Activated T-cell treated with anti-CD3 and anti-CD28 coated beads, Interleukin-2, amount 50 U/mL, for 24 hours (primary cell): Measurements from ENCODE around the gene ABCG4.

Experiments
- DNase-seq: peaks from one replicate; pipeline ENCODE4 v3.0.0-alpha.2; 2020
- H3K27ac Mint-ChIP-seq: 2 replicates; pipeline ENCODE4 v1.8.0; 2020; ENCODE audit warnings: mild to moderate bottlenecking, mixed read lengths
- H3K27me3 Mint-ChIP-seq: 2 replicates; pipeline ENCODE4 v1.8.0; 2020; ENCODE audit warnings: mixed read lengths
- H3K36me3 Mint-ChIP-seq: 2 replicates; pipeline ENCODE4 v1.8.0; 2020; ENCODE audit warnings: low read depth, mixed read lengths
- H3K4me1 Mint-ChIP-seq: 2 replicates; pipeline ENCODE4 v1.8.0; 2020; ENCODE audit warnings: low read depth, mixed read lengths
- H3K4me3 Mint-ChIP-seq: 2 replicates; pipeline ENCODE4 v1.8.0; 2020; ENCODE audit warnings: mild to moderate bottlenecking, moderate library complexity, mixed read lengths
- H3K9me3 Mint-ChIP-seq: 2 replicates; pipeline ENCODE4 v1.8.0; 2020; ENCODE audit warnings: mixed read lengths

ABCG4 gene

GRCh38 chr11:119110439-119110838, 38.4 kb upstream of the ABCG4 start:
- no peaks in the 10 kb centered on the region for H3K27me3 Mint-ChIP-seq

GRCh38 chr11:119111361-119111925, 37.4 kb upstream of the ABCG4 start:
- Mint-ChIP-seq H3K27ac (peak overlapping the region; percentile 1), H3K36me3 (peaks cover 89% of the 10 kb centered on the region), H3K27me3 (no peaks in the 10 kb centered on the region), H3K4me1 (peaks cover 56% of the 10 kb centered on the region), H3K4me3 (no peak overlapping the region), H3K9me3 (no peaks in the 10 kb centered on the region)
- no peak for DNase-seq

More at GRCh38 chr11:119110439-119110838, 38.4 kb upstream of the ABCG4 start:
- peaks cover 56% of the 10 kb centered on the region for H3K4me1 Mint-ChIP-seq
- peak overlapping the region; percentile 37 for H3K27ac Mint-ChIP-seq
- H3K36me3 Mint-ChIP-seq, result peaks cover 79% of the 10 kb centered on the region
- H3K9me3 Mint-ChIP-seq, result no peaks in the 10 kb centered on the region
- DNase-seq, result no peak
- no peak overlapping the region for H3K4me3 Mint-ChIP-seq

GRCh38 chr11:119112314-119113020, 36.4 kb upstream of the ABCG4 start:
- peaks cover 52% of the 10 kb centered on the region for H3K4me1 Mint-ChIP-seq
- H3K4me3 Mint-ChIP-seq, result no peak overlapping the region
- H3K27ac Mint-ChIP-seq, result peak overlapping the region; percentile 55
- H3K9me3 Mint-ChIP-seq, result no peaks in the 10 kb centered on the region
- no peaks in the 10 kb centered on the region for H3K27me3 Mint-ChIP-seq
- DNase-seq, result no peak
- peaks cover 97% of the 10 kb centered on the region for H3K36me3 Mint-ChIP-seq

- Mint-ChIP-seq H3K4me3 (no peak overlapping the region), H3K36me3 (peaks cover 98% of the 10 kb centered on the region), H3K9me3 (no peaks in the 10 kb centered on the region), H3K4me1 (peaks cover 46% of the 10 kb centered on the region), H3K27ac (peak overlapping the region; percentile 60), H3K27me3 (no peaks in the 10 kb centered on the region)
- no peak for DNase-seq
These were observed 35.1 kb upstream of the ABCG4 start for GRCh38 chr11:119113716-119114115.

GRCh38 chr11:119114351-119114750, 34.5 kb upstream of the ABCG4 start:
- H3K27me3 Mint-ChIP-seq, result no peaks in the 10 kb centered on the region
- H3K9me3 Mint-ChIP-seq, result no peaks in the 10 kb centered on the region
- H3K4me3 Mint-ChIP-seq, result no peak overlapping the region
- H3K4me1 Mint-ChIP-seq, result peaks cover 40% of the 10 kb centered on the region
- peaks cover 93% of the 10 kb centered on the region for H3K36me3 Mint-ChIP-seq
- H3K27ac Mint-ChIP-seq, result peak overlapping the region; percentile 91
- no peak for DNase-seq

- Mint-ChIP-seq H3K4me1 (peaks cover 37% of the 10 kb centered on the region), H3K27ac (peak overlapping the region; percentile 91), H3K4me3 (peak overlapping the region; percentile 71), H3K36me3 (peaks cover 80% of the 10 kb centered on the region), H3K9me3 (no peaks in the 10 kb centered on the region), H3K27me3 (no peaks in the 10 kb centered on the region)
- DNase-seq, result peak; percentile 60
These were observed 33.2 kb upstream of the ABCG4 start for GRCh38 chr11:119115484-119116234.

GRCh38 chr11:119116235-119116594, 32.6 kb upstream of the ABCG4 start:
- H3K4me3 Mint-ChIP-seq, result peak overlapping the region; percentile 71
- no peaks in the 10 kb centered on the region for H3K9me3 Mint-ChIP-seq
- no peak for DNase-seq
- H3K4me1 Mint-ChIP-seq, result peaks cover 42% of the 10 kb centered on the region
- H3K27ac Mint-ChIP-seq, result peak overlapping the region; percentile 91
- no peaks in the 10 kb centered on the region for H3K27me3 Mint-ChIP-seq
- H3K36me3 Mint-ChIP-seq, result peaks cover 76% of the 10 kb centered on the region

GRCh38 chr11:119116601-119117000, 32.3 kb upstream of the ABCG4 start:
- H3K27ac Mint-ChIP-seq, result peak overlapping the region; percentile 60
- no peak for DNase-seq
- no peak overlapping the region for H3K4me3 Mint-ChIP-seq
- H3K4me1 Mint-ChIP-seq, result peaks cover 42% of the 10 kb centered on the region
- H3K9me3 Mint-ChIP-seq, result no peaks in the 10 kb centered on the region
- no peaks in the 10 kb centered on the region for H3K27me3 Mint-ChIP-seq
- H3K36me3 Mint-ChIP-seq, result peaks cover 74% of the 10 kb centered on the region

GRCh38 chr11:119117004-119117706, 31.7 kb upstream of the ABCG4 start:
- no peaks in the 10 kb centered on the region for H3K27me3 Mint-ChIP-seq
- H3K4me3 Mint-ChIP-seq, result no peak overlapping the region
- peaks cover 46% of the 10 kb centered on the region for H3K4me1 Mint-ChIP-seq
- peaks cover 74% of the 10 kb centered on the region for H3K36me3 Mint-ChIP-seq
- DNase-seq, result no peak
- peak overlapping the region; percentile 60 for H3K27ac Mint-ChIP-seq
- H3K9me3 Mint-ChIP-seq, result no peaks in the 10 kb centered on the region

GRCh38 chr11:119118227-119118626, 30.6 kb upstream of the ABCG4 start:
- H3K4me3 Mint-ChIP-seq, result no peak overlapping the region
- no peak for DNase-seq
- no peak overlapping the region for H3K27ac Mint-ChIP-seq
- no peaks in the 10 kb centered on the region for H3K9me3 Mint-ChIP-seq
- H3K4me1 Mint-ChIP-seq, result peaks cover 48% of the 10 kb centered on the region
- peaks cover 65% of the 10 kb centered on the region for H3K36me3 Mint-ChIP-seq
- no peaks in the 10 kb centered on the region for H3K27me3 Mint-ChIP-seq

GRCh38 chr11:119118946-119119345, 29.9 kb upstream of the ABCG4 start:
- Mint-ChIP-seq H3K4me1 (peaks cover 45% of the 10 kb centered on the region), H3K4me3 (no peak overlapping the region), H3K36me3 (peaks cover 65% of the 10 kb centered on the region), H3K27ac (no peak overlapping the region), H3K27me3 (no peaks in the 10 kb centered on the region), H3K9me3 (no peaks in the 10 kb centered on the region)
- no peak for DNase-seq

- H3K36me3 Mint-ChIP-seq, result peaks cover 62% of the 10 kb centered on the region
- peak overlapping the region; percentile 95 for H3K27ac Mint-ChIP-seq
- H3K27me3 Mint-ChIP-seq, result no peaks in the 10 kb centered on the region
- no peaks in the 10 kb centered on the region for H3K9me3 Mint-ChIP-seq
- H3K4me1 Mint-ChIP-seq, result peaks cover 31% of the 10 kb centered on the region
- peak overlapping the region; percentile 92 for H3K4me3 Mint-ChIP-seq
- no peak for DNase-seq
These were observed 28.2 kb upstream of the ABCG4 start for GRCh38 chr11:119120639-119121007.

- Mint-ChIP-seq H3K27ac (peak within 1 kb of the TSS; percentile 95), H3K36me3 (peaks cover 58% of the 10 kb centered on the region), H3K4me3 (peak within 1 kb of the TSS; percentile 92), H3K9me3 (no peaks in the 10 kb centered on the region), H3K27me3 (no peaks in the 10 kb centered on the region), H3K4me1 (peaks cover 26% of the 10 kb centered on the region)
- DNase-seq, result peak; percentile 100
These were observed 27.6 kb upstream of the ABCG4 start, which contains the start of gene HINFP for GRCh38 chr11:119121008-119121810. Gene HINFP, plus strand, starts transcription at chr11:119121580. Its CDS starts 5,365 bp downstream, at chr11:119126945.

GRCh38 chr11:119121811-119122124, 27.1 kb upstream of the ABCG4 start:
- no peaks in the 10 kb centered on the region for H3K27me3 Mint-ChIP-seq
- peak overlapping the region; percentile 95 for H3K27ac Mint-ChIP-seq
- DNase-seq, result no peak
- H3K36me3 Mint-ChIP-seq, result peaks cover 55% of the 10 kb centered on the region
- peaks cover 28% of the 10 kb centered on the region for H3K4me1 Mint-ChIP-seq
- H3K4me3 Mint-ChIP-seq, result peak overlapping the region; percentile 92
- H3K9me3 Mint-ChIP-seq, result no peaks in the 10 kb centered on the region
